Caco-2 (cell line): Measurements from ENCODE around the gene S1PR3. TPM values are rescaled to one million over a fixed set of nuclear protein-coding genes. Genes with fewer than 3 reads are reported as not detected.

Experiments
- BruUV-seq: library from RNA; stranded (reverse); fragments of 400-500 nt; replicated peaks from 2 replicates; lab custom pipeline; 2021; lab: Mats Ljungman, UMichigan
- CTCF ChIA-PET: fragments of 300-600 bp; sonication (Branson Sonifier 250); formaldehyde crosslinking; loops from one replicate; lab custom pipeline; 2022; ENCODE audit warnings: antibody characterized with exemption; lab: Charles Lee
- POLR2A ChIA-PET: fragments of 300-600 bp; sonication (Branson Sonifier 250); formaldehyde crosslinking; loops from one replicate; lab custom pipeline; 2022; ENCODE audit warnings: antibody characterized with exemption; lab: Charles Lee
- DNase-seq, 2 experiments: peaks; one replicate each; pipeline versions ENCODE4 v3.0.0 to v3.0.0-alpha.2; 2020 to 2022
- H3K27me3 ChIP-seq: replicated peaks from 2 replicates; pipeline ENCODE4 v1.6.0; 2011; ENCODE audit warnings: low read length; ENCODE audit not compliant: control insufficient read depth, insufficient read depth
- H3K36me3 ChIP-seq: 2 replicates; pipeline ENCODE4 v1.5.1; 2011; ENCODE audit warnings: low read length; ENCODE audit not compliant: control insufficient read depth, insufficient read depth
- H3K4me1 ChIP-seq: fragments of 250-450 bp; sonication (Bioruptor Pico); 2 replicates; pipeline ENCODE4 v1.5.1; 2020; ENCODE audit warnings: mild to moderate bottlenecking
- H3K4me3 ChIP-seq: 2 replicates; pipeline ENCODE4 v1.5.1; 2011; ENCODE audit warnings: low read depth, mild to moderate bottlenecking, control low read depth, low read length
- H3K9me3 ChIP-seq: fragments of 250-450 bp; sonication (Bioruptor Pico); 2 replicates; pipeline ENCODE4 v1.5.1; 2020; ENCODE audit warnings: mild to moderate bottlenecking, moderate library complexity
- H3K27ac Mint-ChIP-seq: one replicate; pipeline ENCODE4 v1.8.0; 2022; ENCODE audit warnings: mixed read lengths; ENCODE audit not compliant: unreplicated experiment
- H3K27me3 Mint-ChIP-seq: one replicate; pipeline ENCODE4 v1.8.0; 2022; ENCODE audit warnings: mixed read lengths; ENCODE audit not compliant: insufficient read depth, unreplicated experiment
- H3K36me3 Mint-ChIP-seq: one replicate; pipeline ENCODE4 v1.8.0; 2022; ENCODE audit warnings: mild to moderate bottlenecking, mixed read lengths; ENCODE audit not compliant: insufficient read depth, unreplicated experiment
- H3K4me1 Mint-ChIP-seq: one replicate; pipeline ENCODE4 v1.8.0; 2022; ENCODE audit warnings: low read depth, mixed read lengths; ENCODE audit not compliant: unreplicated experiment
- H3K4me3 Mint-ChIP-seq: one replicate; pipeline ENCODE4 v1.8.0; 2022; ENCODE audit warnings: mild to moderate bottlenecking, moderate library complexity, mixed read lengths; ENCODE audit not compliant: unreplicated experiment
- H3K9me3 Mint-ChIP-seq: one replicate; pipeline ENCODE4 v1.8.0; 2022; ENCODE audit warnings: mixed read lengths; ENCODE audit not compliant: unreplicated experiment
- intact Hi-C: fragments of 100-400 bp; cut with micrococcal nuclease; formaldehyde crosslinking; loops from one replicate; pipeline ENCODE4 v1.10.0; 2022; ENCODE audit not compliant: unreplicated experiment
- total RNA-seq: library from RNA; stranded (reverse); gene quantifications from 2 replicates; pipeline ENCODE4 v1.2.3, GENCODE V29; 2022
- TF ChIP-seq, protein P1 (sequence below), 2 experiments: fragments of 200-600 bp in 1 of 2; IDR thresholded peaks; 1 replicate in 1 of 2; 2 replicates in 1 of 2; pipeline versions ENCODE4 v1.5.1 to v1.8.0; 2011 to 2022; ENCODE audit warnings: antibody characterized with exemption in 1 of 2, control low read depth in 1 of 2, inconsistent platforms in 1 of 2, low read depth in 1 of 2, low read length in 1 of 2, mild to moderate bottlenecking in 1 of 2, moderate library complexity in 1 of 2; ENCODE audit not compliant: insufficient read depth in 1 of 2, severe bottlenecking in 1 of 2, unreplicated experiment in 1 of 2

S1PR3 gene
- total RNA-seq, 1 experiment from 2014 or later: 1.00 TPM

DNA sequence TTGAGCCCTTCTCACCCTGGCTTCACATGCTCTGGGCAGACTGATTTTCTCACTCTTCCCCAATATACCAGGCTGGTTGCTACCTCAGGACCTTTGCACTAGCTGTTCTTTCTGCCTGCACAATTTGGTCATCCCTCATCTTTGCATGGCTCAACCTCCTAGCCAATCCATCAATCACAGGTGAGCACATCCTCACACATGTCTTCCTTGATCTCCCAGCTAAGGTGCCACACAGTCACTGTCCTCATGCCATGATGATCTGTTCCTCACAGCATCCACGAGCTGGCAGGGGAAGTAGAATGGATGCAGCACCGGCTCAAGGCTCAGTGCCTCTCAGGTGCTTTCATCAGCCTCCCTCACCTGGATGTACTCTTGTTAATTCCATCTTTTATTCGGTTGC lies 30.6 kb upstream of the S1PR3 start:
- no peaks in the 10 kb centered on the region for H3K9me3 Mint-ChIP-seq

DNA sequence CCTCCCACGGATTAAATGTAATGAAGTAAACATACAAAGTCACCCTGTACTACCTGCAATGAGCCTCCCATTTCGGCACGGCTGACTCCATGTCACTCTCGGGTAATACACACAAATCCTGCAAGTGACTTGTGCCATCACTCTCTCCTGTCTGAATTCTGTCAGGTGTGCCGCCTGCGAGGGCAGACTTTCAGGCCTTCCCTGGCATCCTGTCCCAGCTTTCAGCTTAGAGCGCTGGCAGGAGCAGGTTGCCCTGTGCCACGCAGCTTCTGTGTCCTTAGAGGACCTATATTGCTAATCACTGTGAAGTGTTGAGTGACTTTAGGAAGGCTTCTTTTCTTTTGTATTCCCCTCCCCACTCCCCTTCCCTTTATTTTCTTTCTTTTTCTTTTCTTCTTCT lies 25.8 kb upstream of the S1PR3 start:
- no TSS peak for BruUV-seq
- Mint-ChIP-seq H3K27me3 (no peaks in the 10 kb centered on the region), H3K4me3 (no peak overlapping the region), H3K36me3 (no peaks in the 10 kb centered on the region), H3K9me3 (no peaks in the 10 kb centered on the region), H3K4me1 (no peaks in the 10 kb centered on the region), H3K27ac (no peak overlapping the region)
- ChIA-PET POLR2A (no interaction called here), CTCF (no interaction called here)
- DNase-seq: no peak
- Histone ChIP-seq H3K4me1 (no peaks in the 10 kb centered on the region), H3K9me3 (no peaks in the 10 kb centered on the region), H3K4me3 (no peak overlapping the region), H3K27me3 (no peaks in the 10 kb centered on the region; the same call in 1 of the 2 replicates), H3K36me3 (no peaks in the 10 kb centered on the region)
- TF ChIP-seq, protein P1, sequence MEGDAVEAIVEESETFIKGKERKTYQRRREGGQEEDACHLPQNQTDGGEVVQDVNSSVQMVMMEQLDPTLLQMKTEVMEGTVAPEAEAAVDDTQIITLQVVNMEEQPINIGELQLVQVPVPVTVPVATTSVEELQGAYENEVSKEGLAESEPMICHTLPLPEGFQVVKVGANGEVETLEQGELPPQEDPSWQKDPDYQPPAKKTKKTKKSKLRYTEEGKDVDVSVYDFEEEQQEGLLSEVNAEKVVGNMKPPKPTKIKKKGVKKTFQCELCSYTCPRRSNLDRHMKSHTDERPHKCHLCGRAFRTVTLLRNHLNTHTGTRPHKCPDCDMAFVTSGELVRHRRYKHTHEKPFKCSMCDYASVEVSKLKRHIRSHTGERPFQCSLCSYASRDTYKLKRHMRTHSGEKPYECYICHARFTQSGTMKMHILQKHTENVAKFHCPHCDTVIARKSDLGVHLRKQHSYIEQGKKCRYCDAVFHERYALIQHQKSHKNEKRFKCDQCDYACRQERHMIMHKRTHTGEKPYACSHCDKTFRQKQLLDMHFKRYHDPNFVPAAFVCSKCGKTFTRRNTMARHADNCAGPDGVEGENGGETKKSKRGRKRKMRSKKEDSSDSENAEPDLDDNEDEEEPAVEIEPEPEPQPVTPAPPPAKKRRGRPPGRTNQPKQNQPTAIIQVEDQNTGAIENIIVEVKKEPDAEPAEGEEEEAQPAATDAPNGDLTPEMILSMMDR (IDR thresholded peaks at IDR 0.05; ENCODE audit: insufficient read depth in 1 of 2, low read depth in 1 of 2, low read length in 1 of 2, severe bottlenecking in 1 of 2, unreplicated experiment in 1 of 2): no peak
- intact Hi-C loops: no loop called here

More for the DNA sequence above, 30.6 kb upstream of the S1PR3 start:
- no peaks in the 10 kb centered on the region for H3K4me1 Mint-ChIP-seq
- no peak overlapping the region for H3K4me3 Mint-ChIP-seq
- H3K36me3 Mint-ChIP-seq: no peaks in the 10 kb centered on the region
- TF ChIP-seq, protein P1 (IDR thresholded peaks at IDR 0.05; ENCODE audit: insufficient read depth in 1 of 2, low read depth in 1 of 2, low read length in 1 of 2, severe bottlenecking in 1 of 2, unreplicated experiment in 1 of 2): no peak
- H3K27ac Mint-ChIP-seq: no peak overlapping the region
- H3K27me3 ChIP-seq: no peaks in the 10 kb centered on the region
- H3K27me3 Mint-ChIP-seq: no peaks in the 10 kb centered on the region
- ChIA-PET POLR2A (no interaction called here), CTCF (no interaction called here)
- H3K9me3 ChIP-seq: no peaks in the 10 kb centered on the region
- intact Hi-C loops: no loop called here
- H3K4me3 ChIP-seq: no peak overlapping the region
- H3K4me1 ChIP-seq: no peaks in the 10 kb centered on the region
- no peaks in the 10 kb centered on the region for H3K36me3 ChIP-seq
- no TSS peak for BruUV-seq
- no peak for DNase-seq

DNA sequence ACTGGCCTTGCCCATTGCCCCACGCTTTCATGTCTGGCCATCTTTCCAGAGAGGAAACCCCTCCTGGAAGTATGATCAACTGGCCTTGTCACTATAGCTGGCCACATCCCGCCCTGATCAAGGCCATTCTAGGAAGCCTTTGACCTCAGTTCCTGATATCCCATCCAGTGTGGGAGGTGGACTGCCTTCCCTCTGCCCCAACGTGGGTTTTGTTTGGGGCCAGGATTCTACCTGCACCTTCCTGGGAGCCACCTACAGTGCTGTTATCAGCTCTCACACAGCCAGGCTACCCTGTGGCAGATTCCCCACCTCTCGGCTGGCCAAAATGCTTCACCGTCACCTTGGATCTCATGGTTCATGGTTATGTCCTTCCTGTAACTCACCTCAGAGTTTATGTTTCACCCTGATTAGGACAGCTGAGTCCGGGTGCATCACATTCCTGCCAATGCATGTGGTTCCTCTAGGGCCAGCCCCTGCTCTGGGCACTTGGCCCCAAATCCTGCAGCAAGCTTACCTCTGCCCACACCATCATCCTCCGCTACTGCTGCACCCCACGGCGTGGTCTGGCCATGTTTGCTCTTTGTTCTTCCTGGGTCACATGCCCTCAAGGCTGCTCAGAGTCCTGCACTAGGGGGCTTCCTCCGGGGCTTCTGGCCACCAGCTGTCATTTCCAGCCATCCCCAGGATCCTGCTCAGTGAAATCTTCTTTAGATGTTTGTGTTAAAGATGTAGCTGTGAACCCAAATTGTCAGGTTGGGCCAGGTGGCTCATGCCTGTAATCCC lies 24.2 kb upstream of the S1PR3 start:
- no peak overlapping the region for H3K4me3 Mint-ChIP-seq
- Histone ChIP-seq H3K4me3 (no peak overlapping the region), H3K4me1 (no peaks in the 10 kb centered on the region), H3K27me3 (no peaks in the 10 kb centered on the region; the same call in 1 of the 2 replicates), H3K36me3 (no peaks in the 10 kb centered on the region), H3K9me3 (no peaks in the 10 kb centered on the region)
- H3K9me3 Mint-ChIP-seq: no peaks in the 10 kb centered on the region
- H3K27ac Mint-ChIP-seq: no peak overlapping the region
- BruUV-seq: no TSS peak
- DNase-seq: no peak
- no peaks in the 10 kb centered on the region for H3K4me1 Mint-ChIP-seq
- intact Hi-C loops: no loop called here
- H3K27me3 Mint-ChIP-seq: no peaks in the 10 kb centered on the region
- H3K36me3 Mint-ChIP-seq: no peaks in the 10 kb centered on the region
- CTCF ChIA-PET: no interaction called here
- TF ChIP-seq, protein P1 (IDR thresholded peaks at IDR 0.05; ENCODE audit: insufficient read depth in 1 of 2, low read depth in 1 of 2, low read length in 1 of 2, severe bottlenecking in 1 of 2, unreplicated experiment in 1 of 2): no peak
- POLR2A ChIA-PET: no interaction called here
